Activated CD4-positive, alpha-beta T cell treated with anti-CD3 and anti-CD28 coated beads, Interleukin-2, Interleukin-6, amounts not matched to agents 100 ng/mL and 50 ng/mL, durations not matched to agents 16 hours and 8 hours (primary cell): ENCODE results near the gene IGFL1.
"Not testable (repeated sequence)": the region's sequence is repeated elsewhere in the genome, so short reads cannot be mapped to it uniquely, and the experiment has no call there.

ENCODE experiments used
- DNase-seq: peaks from one replicate; pipeline ENCODE4 v3.0.0-alpha.2; 2020

Gene IGFL1

DNA sequence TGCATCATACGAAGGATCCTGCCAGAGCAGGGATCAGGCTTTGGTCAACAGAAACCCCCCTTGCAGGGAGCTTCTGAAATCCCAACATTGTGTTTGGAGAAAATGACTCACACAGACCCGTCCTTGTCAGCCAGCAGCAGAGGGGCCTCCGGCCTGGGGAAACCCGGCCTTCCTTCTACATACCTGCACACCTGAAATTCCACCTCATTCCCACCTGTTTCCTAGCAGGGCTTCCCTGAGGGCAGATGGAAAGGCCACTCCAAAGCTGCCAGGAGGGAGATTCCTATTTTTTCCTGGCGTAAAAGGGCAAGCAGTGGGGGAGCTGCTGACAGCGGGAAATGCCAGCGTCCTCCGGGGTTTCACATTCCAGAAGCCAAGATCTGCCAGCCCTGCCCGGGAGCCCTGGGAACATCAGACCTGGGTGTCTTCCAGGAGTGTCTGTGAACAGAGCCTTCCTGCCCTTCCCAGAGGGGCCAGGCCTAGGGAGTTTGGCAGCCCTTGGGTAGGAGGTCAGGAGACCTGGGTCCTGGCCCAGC lies 3.0 kb upstream of the IGFL1 start:
- no peak for DNase-seq

DNA sequence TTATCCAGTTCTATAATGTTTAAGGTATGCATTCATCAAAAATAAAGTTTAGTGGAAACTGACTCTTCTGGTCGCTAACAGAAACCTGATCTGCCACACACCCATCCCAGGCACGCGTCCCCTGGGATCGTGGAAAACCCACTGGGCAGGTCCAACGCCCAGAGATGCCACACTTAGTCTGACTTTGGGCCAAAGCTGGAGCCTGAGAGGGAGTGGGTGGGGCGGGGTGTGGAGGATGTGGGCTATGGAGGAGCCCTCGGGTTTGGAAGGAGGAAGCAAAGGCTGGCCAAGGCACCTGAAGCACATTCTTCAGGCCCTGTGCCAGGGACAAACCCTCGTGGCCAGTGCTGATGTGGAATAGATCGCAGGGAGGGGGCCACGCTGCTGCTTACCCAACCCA lies 2.5 kb downstream of the IGFL1 start:
- DNase-seq: no peak

DNA sequence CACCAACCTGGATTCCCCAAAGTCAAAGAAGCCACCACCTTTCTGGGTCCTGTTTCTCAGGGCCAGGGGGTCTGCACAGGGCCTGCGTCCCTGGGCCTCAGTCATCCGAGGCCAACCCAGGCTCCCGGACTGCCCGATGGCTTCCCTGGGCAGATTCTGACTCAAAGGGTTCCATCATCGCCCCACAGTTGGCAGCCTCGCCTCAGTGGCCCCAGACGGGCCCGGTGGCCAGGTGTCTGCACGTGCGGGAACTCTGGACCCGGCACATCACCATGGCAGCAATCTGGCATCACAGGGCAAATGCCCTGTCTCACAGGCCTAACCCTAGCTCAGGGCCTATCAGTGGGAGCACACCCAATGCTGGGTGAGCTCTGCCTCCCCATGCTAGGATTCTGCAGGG lies 2.9 kb downstream of the IGFL1 start:
- DNase-seq: no peak

GRCh38 chr19:46232938-46233621 lies 3.5 kb downstream of the IGFL1 start:
- no peak for DNase-seq

- DNase-seq: not testable (repeated sequence)
Measured at GRCh38 chr19:46233871-46234270, 4.3 kb downstream of the IGFL1 start.

DNA sequence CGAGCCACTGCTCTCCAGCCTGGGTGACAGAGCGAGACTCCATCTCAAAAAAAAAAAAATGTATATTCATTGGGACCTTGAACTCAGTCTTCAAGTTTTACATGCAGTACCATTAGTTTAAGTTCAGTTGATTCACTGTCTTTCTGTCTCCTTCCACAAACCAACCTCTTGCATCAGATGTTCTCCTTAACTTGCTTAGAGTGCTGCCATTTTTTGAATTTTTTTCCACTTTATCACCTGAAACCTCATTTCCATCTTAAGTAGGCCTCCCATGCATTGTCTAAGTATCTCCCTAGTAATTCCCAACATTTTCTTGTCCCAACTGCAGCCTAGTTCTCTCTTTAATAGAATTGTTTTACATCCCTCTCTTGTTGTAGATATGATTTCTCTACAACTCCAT lies 8.6 kb downstream of the IGFL1 start:
- not testable (repeated sequence) for DNase-seq

- DNase-seq: no peak
Measured at GRCh38 chr19:46239193-46240024, 9.9 kb downstream of the IGFL1 start.

DNA sequence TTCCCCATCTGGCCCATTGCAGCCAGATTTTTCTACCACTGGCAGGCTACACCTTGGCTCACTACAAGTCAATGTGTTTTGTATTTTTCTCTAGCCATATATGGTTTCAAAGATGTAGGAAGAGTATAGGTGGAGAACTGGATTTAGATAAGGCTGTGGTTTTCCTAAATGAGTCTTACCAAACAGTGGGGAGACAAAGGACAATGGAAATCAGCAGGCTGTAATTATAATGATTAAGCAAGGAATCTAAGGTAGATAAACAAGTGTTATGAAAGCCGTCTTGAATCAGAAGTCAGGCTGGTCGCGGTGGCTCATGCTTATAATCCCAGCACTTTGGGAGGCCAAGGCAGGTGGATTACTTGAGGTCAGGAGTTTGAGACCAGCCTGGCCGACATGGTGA lies 11.2 kb downstream of the IGFL1 start:
- DNase-seq: no peak

DNA sequence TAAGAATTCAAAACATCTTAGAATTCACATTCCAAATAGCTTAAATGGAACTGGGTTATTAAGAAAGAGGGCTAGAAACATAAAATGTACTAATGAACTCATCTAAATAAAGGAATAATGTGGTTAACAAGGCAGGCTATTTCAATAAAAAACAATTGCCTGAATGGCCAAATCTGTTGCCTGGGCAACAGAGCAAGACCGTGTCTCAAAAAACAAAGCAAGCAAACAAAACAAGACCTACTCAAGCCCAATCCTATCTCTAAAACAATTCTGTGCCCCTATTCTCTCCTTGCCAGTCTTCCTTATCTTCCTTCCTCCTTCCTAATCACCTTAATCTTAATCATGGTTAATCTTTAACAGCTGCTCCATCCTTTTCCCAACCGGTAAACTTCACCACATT lies 12.1 kb downstream of the IGFL1 start:
- no peak for DNase-seq

GRCh38 chr19:46243081-46243654 lies 13.6 kb downstream of the IGFL1 start:
- DNase-seq: not testable (repeated sequence)

DNA sequence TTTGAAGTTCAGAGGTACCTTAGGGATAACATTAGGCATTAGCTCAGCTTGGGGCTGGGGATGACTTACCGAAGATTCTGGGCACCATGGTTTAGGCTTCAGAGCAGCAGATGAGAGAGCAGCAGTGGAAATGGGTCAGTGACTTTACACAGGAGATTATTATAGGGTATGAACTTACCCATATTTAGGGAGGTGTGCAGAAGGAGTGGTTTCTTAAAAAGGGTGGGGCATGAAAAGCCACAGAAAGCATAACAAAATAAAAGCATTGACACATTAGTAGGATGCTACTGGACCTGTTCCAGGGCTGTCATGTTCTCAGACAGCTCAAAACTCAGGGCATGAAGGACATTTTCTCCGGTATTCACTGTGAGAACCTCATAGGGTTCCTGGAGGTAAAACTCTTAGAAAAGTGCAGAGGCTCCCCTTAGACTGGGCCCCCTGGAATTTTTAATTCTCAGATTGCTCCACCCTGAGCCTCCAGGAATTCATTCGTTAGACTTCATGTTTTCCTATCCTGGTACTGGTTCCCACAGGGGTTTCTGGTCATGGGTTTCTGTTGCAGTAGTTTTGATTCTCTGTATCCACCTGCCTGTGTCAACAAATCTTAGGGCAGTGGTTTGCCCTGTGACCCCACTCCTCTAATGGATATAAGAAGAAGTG lies 20.7 kb downstream of the IGFL1 start:
- no peak for DNase-seq

DNA sequence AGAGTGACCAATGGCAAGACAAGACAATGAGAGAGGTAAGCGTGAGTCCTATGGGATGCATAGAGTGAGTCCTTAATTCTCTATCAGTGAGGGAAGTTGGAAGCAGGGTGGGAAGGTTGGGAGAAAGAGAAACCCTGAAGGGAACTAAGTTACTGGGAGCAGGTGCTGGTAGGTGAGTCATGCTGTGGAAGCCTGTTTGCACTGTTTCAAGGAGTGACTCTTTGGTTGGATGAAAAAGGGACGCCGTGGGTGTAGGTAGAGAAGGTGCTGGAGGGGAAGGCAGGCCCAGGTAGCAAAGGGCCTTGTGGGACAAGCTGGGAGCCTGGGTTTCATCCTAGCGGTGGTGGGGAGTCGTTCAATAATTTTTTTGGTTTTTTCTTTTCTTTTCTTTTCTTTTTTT lies 21.9 kb downstream of the IGFL1 start:
- no peak for DNase-seq

- DNase-seq: no peak
Measured at GRCh38 chr19:46254776-46255175, 25.2 kb downstream of the IGFL1 start.

DNA sequence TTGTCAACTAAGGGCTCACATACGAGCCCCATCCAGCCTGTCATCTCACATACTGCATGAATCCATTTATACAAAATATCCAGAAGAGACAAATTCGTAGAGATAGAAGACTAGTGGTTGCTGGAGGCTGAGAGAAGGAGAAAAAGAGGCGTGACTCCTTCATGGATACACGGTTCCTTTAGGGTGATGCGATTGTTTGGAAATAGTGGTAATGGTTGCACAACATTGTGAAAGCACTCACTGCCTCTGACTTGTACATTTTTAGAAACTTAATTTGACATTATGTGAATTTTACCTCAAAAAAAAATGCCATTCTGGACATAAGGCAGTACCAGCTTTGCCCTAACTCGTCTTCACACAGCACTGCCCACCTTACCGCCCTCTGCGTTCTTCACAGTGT lies 27.3 kb downstream of the IGFL1 start:
- DNase-seq: no peak

- not testable (repeated sequence) for DNase-seq
Measured at GRCh38 chr19:46261501-46261900, 32.0 kb downstream of the IGFL1 start.

DNA sequence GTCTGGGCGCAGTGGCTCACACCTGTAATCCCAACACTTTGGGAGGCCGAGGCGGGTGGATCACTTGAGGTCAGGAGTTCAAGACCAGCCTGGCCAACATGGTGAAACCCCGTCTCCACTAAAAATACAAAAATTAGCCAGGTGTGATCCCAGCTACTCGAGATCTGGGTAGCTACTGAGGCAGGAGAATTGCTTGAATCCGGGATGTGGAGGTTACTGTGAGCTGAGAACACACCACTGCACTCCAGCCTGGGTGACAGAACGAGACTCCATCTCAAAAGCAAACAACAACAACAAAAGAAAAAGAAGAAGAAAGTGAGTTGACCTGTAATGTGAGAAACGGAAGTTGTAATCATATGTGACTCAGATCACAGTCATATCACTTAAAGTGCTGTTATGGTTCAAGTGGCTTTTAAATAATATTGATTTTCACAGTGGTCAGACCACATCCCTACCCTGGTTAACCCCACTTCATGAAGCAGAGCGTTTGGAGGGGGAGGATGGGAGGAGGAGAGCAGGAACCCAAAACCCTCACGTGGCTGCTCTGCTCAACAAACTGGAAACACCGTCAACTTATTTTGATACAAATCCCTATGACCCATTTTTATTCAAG lies 33.2 kb downstream of the IGFL1 start:
- peak; percentile 89 for DNase-seq

DNA sequence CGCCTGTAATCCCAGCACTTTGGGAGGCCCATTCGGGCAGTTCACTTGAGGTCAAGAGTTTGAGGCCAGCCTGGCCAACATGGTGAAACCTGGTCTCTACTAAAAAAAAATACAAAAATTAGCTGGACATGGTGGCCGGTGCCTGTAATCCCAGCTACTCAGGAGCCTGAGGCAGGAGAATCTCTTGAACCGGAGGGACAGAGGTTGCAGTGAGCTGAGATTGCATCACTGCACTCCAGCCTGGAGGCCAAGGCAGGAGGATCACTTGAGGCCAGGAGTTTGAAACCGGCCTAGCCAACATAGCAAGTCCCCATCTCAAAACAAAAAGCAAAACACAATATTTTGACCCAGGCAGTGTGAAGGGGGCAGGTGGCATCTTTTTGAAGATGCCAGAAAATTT lies 35.3 kb downstream of the IGFL1 start:
- not testable (repeated sequence) for DNase-seq

- peak; percentile 86 for DNase-seq
Measured at GRCh38 chr19:46265217-46265828, 35.8 kb downstream of the IGFL1 start.

- DNase-seq: no peak
Measured at GRCh38 chr19:46269101-46269500, 39.6 kb downstream of the IGFL1 start.

- no peak for DNase-seq
Measured at GRCh38 chr19:46270521-46271256, 41.1 kb downstream of the IGFL1 start.

DNA sequence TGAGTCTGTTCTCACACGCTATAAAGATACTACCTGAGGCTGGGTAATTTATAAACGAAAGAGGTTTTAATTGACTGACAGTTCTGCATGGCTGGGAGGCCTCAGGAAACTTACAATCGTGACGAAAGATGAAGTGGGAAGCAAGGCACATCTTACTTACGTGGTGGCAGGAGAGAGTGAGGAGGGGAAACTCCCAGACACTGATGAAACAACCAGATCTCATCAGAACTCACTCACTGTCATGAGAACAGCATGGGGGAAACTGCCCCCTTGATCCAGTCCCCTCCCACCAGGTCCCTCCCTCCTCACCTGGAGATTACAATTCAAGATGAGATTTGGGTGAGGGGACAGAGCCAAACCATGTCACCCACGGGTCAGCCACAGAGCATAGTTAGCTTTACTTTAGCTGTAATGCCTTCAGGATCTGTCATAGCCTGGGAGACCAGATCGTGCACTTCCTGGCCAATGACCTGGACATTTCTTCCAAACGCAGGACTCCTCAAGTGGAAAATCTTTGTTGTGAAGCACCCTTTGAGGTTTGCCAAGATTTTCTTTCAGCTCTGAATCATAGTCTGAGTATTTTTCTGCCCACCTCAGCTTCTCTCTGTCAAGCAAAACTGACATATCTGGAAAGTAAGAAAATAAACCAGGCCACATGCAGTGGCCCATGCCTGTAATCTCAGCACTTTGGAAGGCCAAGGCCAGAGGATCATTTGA lies 42.1 kb downstream of the IGFL1 start:
- DNase-seq: no peak
